Progenitor cell of endocrine pancreas (in vitro differentiated cells): Measurements from ENCODE around the gene PLB1. TPM values are rescaled to one million over a fixed set of nuclear protein-coding genes. Genes with fewer than 3 reads are reported as not detected.

Source experiments
- DNase-seq: peaks from one replicate; pipeline ENCODE4 v3.0.0; 2021; ENCODE audit warnings: low spot score; ENCODE audit not compliant: unreplicated experiment
- H3K27ac Mint-ChIP-seq: 2 replicates; pipeline ENCODE4 v1.8.0; 2021; ENCODE audit warnings: mild to moderate bottlenecking, moderate library complexity, mixed read lengths
- H3K27me3 Mint-ChIP-seq: 2 replicates; pipeline ENCODE4 v1.8.0; 2021; ENCODE audit warnings: mixed read lengths
- H3K36me3 Mint-ChIP-seq: 2 replicates; pipeline ENCODE4 v1.8.0; 2022; ENCODE audit warnings: mixed read lengths; ENCODE audit not compliant: insufficient read depth
- H3K4me1 Mint-ChIP-seq: 2 replicates; pipeline ENCODE4 v1.8.0; 2021; ENCODE audit warnings: low read depth, mixed read lengths
- H3K4me3 Mint-ChIP-seq: 2 replicates; pipeline ENCODE4 v1.8.0; 2021; ENCODE audit warnings: low read depth, mild to moderate bottlenecking, moderate library complexity, mixed read lengths
- H3K9me3 Mint-ChIP-seq: 2 replicates; pipeline ENCODE4 v1.8.0; 2021; ENCODE audit warnings: low read depth, mixed read lengths
- total RNA-seq: library from RNA; stranded (reverse); gene quantifications from 2 replicates; pipeline ENCODE4 v1.2.1, GENCODE V29; 2021
- TF ChIP-seq, protein P1 (sequence below): fragments of 200-600 bp; sonication (generic); IDR thresholded peaks from one replicate; pipeline ENCODE4 v1.5.0; 2021; ENCODE audit warnings: antibody characterized with exemption, mild to moderate bottlenecking; ENCODE audit not compliant: unreplicated experiment

Gene PLB1
- total RNA-seq, 1 donor from 2014 or later: 0.65 TPM

DNA sequence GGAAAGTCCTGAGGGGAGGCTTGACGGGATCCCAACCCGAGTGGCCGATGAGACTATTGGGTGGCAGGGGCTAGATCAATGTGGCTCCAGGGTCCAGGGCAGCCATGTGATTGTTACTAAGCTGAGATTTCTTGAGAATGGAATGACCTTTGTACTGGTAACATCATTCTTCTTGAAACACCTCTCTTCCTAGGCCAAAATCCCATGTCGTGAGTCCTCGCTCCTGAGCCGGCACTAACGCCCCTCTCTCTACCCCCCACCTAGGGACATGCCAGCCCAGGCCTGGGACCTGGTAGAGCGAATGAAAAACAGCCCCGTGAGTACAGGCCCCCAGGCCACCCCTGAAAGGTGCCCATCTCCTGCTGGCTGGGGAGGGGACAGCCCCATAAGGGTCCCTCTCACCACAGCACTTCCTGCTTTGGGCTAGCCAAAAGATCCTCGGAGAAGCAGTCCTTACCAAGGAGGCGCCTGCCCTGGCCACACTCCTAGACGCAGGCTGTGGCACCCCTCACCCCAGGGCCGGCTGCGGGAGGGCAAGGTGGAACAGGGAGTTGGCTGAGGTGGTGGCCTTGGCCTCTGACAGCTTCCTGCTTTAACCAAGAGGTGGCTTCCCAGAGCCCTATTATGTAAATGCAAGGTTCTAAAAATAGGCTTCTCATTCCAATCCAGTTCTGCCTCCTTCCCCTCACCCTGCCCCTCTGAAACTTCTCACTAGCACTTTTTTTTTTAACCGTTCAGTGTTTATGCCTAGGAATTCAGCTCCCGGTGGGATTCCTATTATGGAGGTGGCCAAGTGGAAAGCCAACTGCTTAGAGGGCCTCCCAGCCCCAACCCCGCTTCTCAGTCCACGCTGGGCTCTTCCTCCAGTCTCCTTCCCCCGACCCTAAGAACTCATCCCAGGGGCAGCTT is 129.2 kb downstream of the PLB1 start:
- no peak for DNase-seq
- Mint-ChIP-seq H3K9me3 (no peaks in the 10 kb centered on the region), H3K36me3 (no peaks in the 10 kb centered on the region), H3K27ac (peak overlapping the region; percentile 49), H3K4me1 (peaks cover 25% of the 10 kb centered on the region), H3K4me3 (no peak overlapping the region), H3K27me3 (no peaks in the 10 kb centered on the region)
- TF ChIP-seq, protein P1, sequence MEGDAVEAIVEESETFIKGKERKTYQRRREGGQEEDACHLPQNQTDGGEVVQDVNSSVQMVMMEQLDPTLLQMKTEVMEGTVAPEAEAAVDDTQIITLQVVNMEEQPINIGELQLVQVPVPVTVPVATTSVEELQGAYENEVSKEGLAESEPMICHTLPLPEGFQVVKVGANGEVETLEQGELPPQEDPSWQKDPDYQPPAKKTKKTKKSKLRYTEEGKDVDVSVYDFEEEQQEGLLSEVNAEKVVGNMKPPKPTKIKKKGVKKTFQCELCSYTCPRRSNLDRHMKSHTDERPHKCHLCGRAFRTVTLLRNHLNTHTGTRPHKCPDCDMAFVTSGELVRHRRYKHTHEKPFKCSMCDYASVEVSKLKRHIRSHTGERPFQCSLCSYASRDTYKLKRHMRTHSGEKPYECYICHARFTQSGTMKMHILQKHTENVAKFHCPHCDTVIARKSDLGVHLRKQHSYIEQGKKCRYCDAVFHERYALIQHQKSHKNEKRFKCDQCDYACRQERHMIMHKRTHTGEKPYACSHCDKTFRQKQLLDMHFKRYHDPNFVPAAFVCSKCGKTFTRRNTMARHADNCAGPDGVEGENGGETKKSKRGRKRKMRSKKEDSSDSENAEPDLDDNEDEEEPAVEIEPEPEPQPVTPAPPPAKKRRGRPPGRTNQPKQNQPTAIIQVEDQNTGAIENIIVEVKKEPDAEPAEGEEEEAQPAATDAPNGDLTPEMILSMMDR: no peak

- Mint-ChIP-seq H3K27me3 (no peaks in the 10 kb centered on the region), H3K27ac (no peak overlapping the region), H3K36me3 (no peaks in the 10 kb centered on the region), H3K9me3 (no peaks in the 10 kb centered on the region), H3K4me1 (peaks cover 16% of the 10 kb centered on the region), H3K4me3 (no peak overlapping the region)
- no peak for DNase-seq
- TF ChIP-seq, protein P1: no peak
Measured at GRCh38 chr2:28626376-28626775, 130.5 kb downstream of the PLB1 start.

GRCh38 chr2:28626891-28627421 is 131.1 kb downstream of the PLB1 start:
- DNase-seq: no peak
- Mint-ChIP-seq H3K9me3 (no peaks in the 10 kb centered on the region), H3K4me3 (no peak overlapping the region), H3K36me3 (no peaks in the 10 kb centered on the region), H3K27ac (no peak overlapping the region), H3K27me3 (no peaks in the 10 kb centered on the region), H3K4me1 (peaks cover 12% of the 10 kb centered on the region)
- TF ChIP-seq, protein P1: no peak

GRCh38 chr2:28627722-28628480 is 132.0 kb downstream of the PLB1 start:
- Mint-ChIP-seq H3K4me3 (no peak overlapping the region), H3K27ac (no peak overlapping the region), H3K36me3 (no peaks in the 10 kb centered on the region), H3K4me1 (peaks cover 14% of the 10 kb centered on the region), H3K27me3 (no peaks in the 10 kb centered on the region), H3K9me3 (no peaks in the 10 kb centered on the region)
- DNase-seq: no peak
- TF ChIP-seq, protein P1: no peak

- H3K4me1 Mint-ChIP-seq: peaks cover 14% of the 10 kb centered on the region
- H3K27me3 Mint-ChIP-seq: no peaks in the 10 kb centered on the region
Measured at GRCh38 chr2:28628506-28628905, 132.6 kb downstream of the PLB1 start.

More at GRCh38 chr2:28628506-28628905, 132.6 kb downstream of the PLB1 start:
- Mint-ChIP-seq H3K9me3 (no peaks in the 10 kb centered on the region), H3K36me3 (no peaks in the 10 kb centered on the region), H3K27ac (no peak overlapping the region), H3K4me3 (no peak overlapping the region)
- TF ChIP-seq, protein P1: no peak
- no peak for DNase-seq
